Stimulated activated CD4-positive, alpha-beta T cell treated with anti-CD3 and anti-CD28 coated beads, Interleukin-4, amount 100 ng/mL, for 24 hours (primary cell): ENCODE results near the gene PLD5.

Experiments
- DNase-seq: peaks from one replicate; pipeline ENCODE4 v3.0.0-alpha.2; 2020

The PLD5 gene

GRCh38 chr1:242524571-242525359, at the start of gene PLD5:
PLD5 (minus strand) TSS chr1:242524697.
- no peak for DNase-seq

GRCh38 chr1:242569867-242570266, 45.4 kb upstream of the PLD5 start:
- DNase-seq, result no peak

GRCh38 chr1:242568666-242569065, 44.2 kb upstream of the PLD5 start:
- no peak for DNase-seq

- no peak for DNase-seq
Observed at GRCh38 chr1:242567596-242567995, 43.1 kb upstream of the PLD5 start.

GRCh38 chr1:242556759-242557158, 32.3 kb upstream of the PLD5 start:
- no peak for DNase-seq

- DNase-seq, result no peak
Observed at GRCh38 chr1:242556276-242556675, 31.8 kb upstream of the PLD5 start.

GRCh38 chr1:242554577-242554976, 30.1 kb upstream of the PLD5 start:
- no peak for DNase-seq

GRCh38 chr1:242546849-242547729, 22.6 kb upstream of the PLD5 start:
- DNase-seq, result no peak

- no peak for DNase-seq
Observed at GRCh38 chr1:242546441-242546840, 21.9 kb upstream of the PLD5 start.

- DNase-seq, result no peak
Observed at GRCh38 chr1:242544071-242544470, 19.6 kb upstream of the PLD5 start.

GRCh38 chr1:242542271-242542670, 17.8 kb upstream of the PLD5 start:
- DNase-seq, result no peak

- DNase-seq, result no peak
Observed at GRCh38 chr1:242535986-242536385, 11.5 kb upstream of the PLD5 start.

- DNase-seq, result no peak
Observed at GRCh38 chr1:242534753-242535152, 10.3 kb upstream of the PLD5 start.

- no peak for DNase-seq
Observed at GRCh38 chr1:242530761-242531160, 6.3 kb upstream of the PLD5 start.

- DNase-seq, result no peak
Observed at GRCh38 chr1:242525769-242526168, 1.3 kb upstream of the PLD5 start.

GRCh38 chr1:242525360-242525722, 844 bp upstream of the PLD5 start:
- no peak for DNase-seq

- DNase-seq, result no peak
Observed at GRCh38 chr1:242523719-242524570, 552 bp downstream of the PLD5 start.

- DNase-seq, result no peak
Observed at GRCh38 chr1:242522996-242523718, 1.3 kb downstream of the PLD5 start.

- no peak for DNase-seq
Observed at GRCh38 chr1:242522304-242522945, 2.1 kb downstream of the PLD5 start.

- DNase-seq, result no peak
Observed at GRCh38 chr1:242515555-242515954, 8.9 kb downstream of the PLD5 start.

GRCh38 chr1:242506724-242507123, 17.8 kb downstream of the PLD5 start:
- no peak for DNase-seq

GRCh38 chr1:242489545-242489944, 35.0 kb downstream of the PLD5 start:
- no peak for DNase-seq
